ENCODE measurements around the gene ASPG. TPM values are rescaled to one million over a fixed set of nuclear protein-coding genes. Genes with fewer than 3 reads are reported as not detected.

The ASPG gene
- total and polyA plus RNA-seq, 3 donors from 2014 or later = 2.7 to 3.7 (median 3.3) TPM

DNA sequence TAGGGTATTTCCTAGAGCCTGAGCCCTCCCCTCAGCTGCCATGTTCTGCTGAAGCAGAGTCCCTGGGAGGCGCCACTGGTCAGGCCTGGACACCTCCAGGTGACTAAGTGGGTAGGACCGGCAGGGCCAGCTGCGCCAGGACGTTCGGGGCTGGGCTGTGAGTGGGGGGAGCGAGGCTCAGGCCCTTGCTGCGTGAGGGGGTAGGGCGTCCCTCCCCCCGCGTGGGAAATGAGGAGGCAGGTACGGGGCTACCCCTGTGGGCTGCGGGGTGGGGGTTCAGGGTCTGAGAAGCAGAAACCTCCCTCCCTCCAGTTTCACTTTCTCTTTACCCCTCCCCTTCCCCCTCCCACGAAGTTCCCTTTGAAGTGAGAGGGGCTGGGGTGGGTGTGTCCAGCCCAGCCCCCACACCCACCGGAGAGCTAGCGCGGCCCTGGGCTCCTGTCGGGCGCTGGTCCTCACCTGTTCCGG, 30.8 kb downstream of the ASPG start:
- no peak for DNase-seq
- H3K27me3 ChIP-seq = no peaks in the 10 kb centered on the region

DNA sequence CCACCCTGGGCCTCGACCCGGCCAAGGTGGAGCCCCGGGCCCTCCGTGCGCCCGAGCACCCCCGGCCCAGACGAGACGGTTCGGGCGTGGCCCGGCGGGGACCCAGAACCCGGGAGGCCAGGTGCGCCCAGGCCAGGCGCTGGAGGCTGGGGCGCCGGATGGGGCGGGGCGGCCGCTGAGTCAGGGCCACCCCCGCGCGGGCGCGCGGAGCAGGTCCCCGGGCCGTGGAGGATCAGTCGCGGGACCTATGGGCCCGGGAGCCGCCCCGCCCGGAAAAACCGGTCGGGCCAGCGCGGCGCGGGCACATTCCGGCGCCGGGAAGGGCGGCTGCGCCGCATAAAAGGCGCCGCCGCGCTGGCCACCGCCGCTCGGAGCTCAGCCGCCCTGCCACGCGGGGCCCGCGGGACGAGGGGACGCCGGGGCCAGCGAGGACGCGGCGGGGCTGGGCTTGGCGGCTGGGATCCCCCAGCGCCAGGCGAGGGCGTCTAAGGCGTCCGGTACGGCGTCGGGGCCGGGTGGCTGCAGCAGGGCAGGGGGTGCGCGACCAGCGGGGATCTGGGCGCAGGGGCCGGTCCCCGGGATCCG, 31.3 kb downstream of the ASPG start:
- Histone ChIP-seq H3K9me3 (no peaks in the 10 kb centered on the region), H3K4me1 (peaks cover 3% of the 10 kb centered on the region), H3K27ac (no peak overlapping the region), H3K36me3 (ENCODE audit: low read depth, missing control alignments) (no peaks in the 10 kb centered on the region), H3K27me3 (no peaks in the 10 kb centered on the region), H3K4me3 (peak overlapping the region; percentile 24 to 36)
- intact Hi-C loops (cut with DNase I; ENCODE audit: low total_unique reads) = no loop called here
- WGBS, 2 donors = 0 to 1% methylated on average over 7 to 48 of the region's 83 CpGs
- TF ChIP-seq, protein P1, sequence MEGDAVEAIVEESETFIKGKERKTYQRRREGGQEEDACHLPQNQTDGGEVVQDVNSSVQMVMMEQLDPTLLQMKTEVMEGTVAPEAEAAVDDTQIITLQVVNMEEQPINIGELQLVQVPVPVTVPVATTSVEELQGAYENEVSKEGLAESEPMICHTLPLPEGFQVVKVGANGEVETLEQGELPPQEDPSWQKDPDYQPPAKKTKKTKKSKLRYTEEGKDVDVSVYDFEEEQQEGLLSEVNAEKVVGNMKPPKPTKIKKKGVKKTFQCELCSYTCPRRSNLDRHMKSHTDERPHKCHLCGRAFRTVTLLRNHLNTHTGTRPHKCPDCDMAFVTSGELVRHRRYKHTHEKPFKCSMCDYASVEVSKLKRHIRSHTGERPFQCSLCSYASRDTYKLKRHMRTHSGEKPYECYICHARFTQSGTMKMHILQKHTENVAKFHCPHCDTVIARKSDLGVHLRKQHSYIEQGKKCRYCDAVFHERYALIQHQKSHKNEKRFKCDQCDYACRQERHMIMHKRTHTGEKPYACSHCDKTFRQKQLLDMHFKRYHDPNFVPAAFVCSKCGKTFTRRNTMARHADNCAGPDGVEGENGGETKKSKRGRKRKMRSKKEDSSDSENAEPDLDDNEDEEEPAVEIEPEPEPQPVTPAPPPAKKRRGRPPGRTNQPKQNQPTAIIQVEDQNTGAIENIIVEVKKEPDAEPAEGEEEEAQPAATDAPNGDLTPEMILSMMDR (IDR thresholded peaks at IDR 0.05) = no peak
- no peak for TF ChIP-seq POLR2A (IDR thresholded peaks at IDR 0.05)
- no peak for DNase-seq

More for the DNA sequence above, 30.8 kb downstream of the ASPG start:
- TF ChIP-seq, protein P1 (IDR thresholded peaks at IDR 0.05) = no peak
- intact Hi-C loops (cut with DNase I; ENCODE audit: low total_unique reads) = no loop called here
- Histone ChIP-seq H3K4me3 (peak overlapping the region; percentile 24 to 34), H3K27ac (no peak overlapping the region), H3K9me3 (no peaks in the 10 kb centered on the region), H3K4me1 (peaks cover 3% of the 10 kb centered on the region), H3K36me3 (ENCODE audit: low read depth, missing control alignments) (no peaks in the 10 kb centered on the region)
- 5 to 10% methylated on average over 10 to 19 of the region's 19 CpGs for WGBS, 2 donors

DNA sequence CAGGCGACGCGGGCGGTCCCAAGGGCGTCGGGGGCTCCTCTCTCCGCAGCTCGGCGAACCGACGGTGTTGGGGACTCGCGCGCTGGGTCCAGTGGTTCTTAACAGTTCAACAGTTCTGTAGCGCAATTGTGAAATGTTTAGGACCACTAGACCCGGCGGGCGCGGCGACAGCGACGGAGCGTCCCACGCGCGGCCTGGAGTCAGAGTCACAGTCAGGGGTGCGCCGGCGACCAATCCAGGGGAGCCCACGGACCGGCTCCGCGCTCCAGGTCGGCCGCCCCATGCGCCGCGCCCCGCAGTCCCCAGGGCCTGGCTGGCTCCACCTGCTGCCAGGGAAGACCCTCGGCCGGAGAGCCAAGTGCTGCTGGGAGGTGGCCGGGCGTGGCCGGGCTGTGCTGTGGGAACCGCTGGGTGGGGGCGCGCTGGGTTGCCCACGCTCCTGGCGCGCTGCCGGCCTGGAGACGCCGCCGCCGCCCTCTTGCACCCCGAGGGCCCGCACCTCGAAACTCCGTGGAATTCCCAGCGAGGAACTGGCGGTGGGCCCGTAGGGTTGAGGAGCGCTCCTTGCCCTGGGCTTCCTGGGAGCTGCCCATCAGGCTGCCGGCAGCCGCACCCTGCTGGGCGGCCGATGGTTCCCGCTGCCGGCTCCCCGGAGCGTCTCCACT, 32.0 kb downstream of the ASPG start:
- DNase-seq = no peak
- WGBS, 2 donors = 2 to 5% methylated on average over 12 to 63 of the region's 71 CpGs

DNA sequence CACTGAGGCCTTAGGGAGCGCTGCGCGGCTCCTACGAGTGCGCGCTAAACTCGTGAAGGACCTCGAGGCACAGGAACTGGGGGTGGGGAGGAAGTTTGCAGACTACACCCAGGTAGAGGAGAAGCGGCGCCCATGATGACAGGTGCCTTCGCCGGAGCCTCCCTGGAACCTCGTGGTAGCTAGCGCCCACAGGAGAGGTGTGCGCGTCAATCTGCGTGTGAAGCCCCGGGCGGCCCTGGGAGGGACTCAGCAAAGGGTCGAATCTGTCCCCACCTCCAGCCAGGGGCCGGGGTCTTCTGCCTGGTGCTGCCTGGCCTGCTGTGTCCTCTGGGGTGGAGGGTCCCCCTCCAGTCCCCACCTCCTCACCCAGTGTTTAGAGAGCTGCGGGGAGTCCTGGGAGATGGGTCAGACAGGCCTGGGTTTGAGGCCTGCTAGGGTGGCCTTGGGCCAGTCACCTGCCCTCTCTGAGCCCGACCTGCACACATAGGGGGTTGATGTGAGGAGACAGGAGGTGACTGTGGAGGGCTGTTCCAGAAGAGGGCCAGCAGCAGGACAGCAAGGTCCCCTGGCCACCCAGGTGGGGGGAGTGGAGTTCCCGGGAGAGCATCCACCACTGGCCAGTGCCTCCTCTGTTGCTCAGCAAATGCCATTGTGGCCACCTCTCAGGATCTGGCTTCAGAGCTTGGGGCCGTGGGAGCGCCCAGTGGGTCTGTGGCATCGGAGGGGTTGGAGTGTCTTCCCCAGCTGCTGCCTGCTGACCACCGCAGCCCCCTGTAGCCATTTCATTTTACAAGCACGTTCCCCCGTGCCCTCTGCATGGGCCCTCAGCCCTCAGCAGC, 32.7 kb downstream of the ASPG start:
- Histone ChIP-seq H3K36me3 (ENCODE audit: low read depth, missing control alignments) (no peaks in the 10 kb centered on the region), H3K9me3 (no peaks in the 10 kb centered on the region), H3K27me3 (no peaks in the 10 kb centered on the region), H3K4me1 (peaks cover 3% of the 10 kb centered on the region), H3K27ac (no peak overlapping the region), H3K4me3 (peak overlapping the region in 1 of 2 donors; percentile 36)
- WGBS, 2 donors = 19 to 59% methylated on average over 10 to 27 of the region's 30 CpGs
- intact Hi-C loops (cut with DNase I; ENCODE audit: low total_unique reads) = no loop called here
- TF ChIP-seq, protein P1 (IDR thresholded peaks at IDR 0.05) = no peak
- no peak for TF ChIP-seq POLR2A (IDR thresholded peaks at IDR 0.05)
- DNase-seq = no peak

More for the DNA sequence above, 32.0 kb downstream of the ASPG start:
- Histone ChIP-seq H3K9me3 (no peaks in the 10 kb centered on the region), H3K4me1 (peaks cover 3% of the 10 kb centered on the region), H3K36me3 (ENCODE audit: low read depth, missing control alignments) (no peaks in the 10 kb centered on the region), H3K27me3 (no peaks in the 10 kb centered on the region), H3K4me3 (peak overlapping the region; percentile 24 to 36), H3K27ac (no peak overlapping the region)
- TF ChIP-seq, protein P1 (IDR thresholded peaks at IDR 0.05) = no peak
- no peak for TF ChIP-seq POLR2A (IDR thresholded peaks at IDR 0.05)
- intact Hi-C loops (cut with DNase I; ENCODE audit: low total_unique reads) = no loop called here

Data from testis (tissue), 3 donors.